ENCODE measurements around the gene ST3GAL2.
"Not testable (repeated sequence)": the region's sequence is repeated elsewhere in the genome, so short reads cannot be mapped to it uniquely, and the experiment has no call there.

ST3GAL2 gene

DNA sequence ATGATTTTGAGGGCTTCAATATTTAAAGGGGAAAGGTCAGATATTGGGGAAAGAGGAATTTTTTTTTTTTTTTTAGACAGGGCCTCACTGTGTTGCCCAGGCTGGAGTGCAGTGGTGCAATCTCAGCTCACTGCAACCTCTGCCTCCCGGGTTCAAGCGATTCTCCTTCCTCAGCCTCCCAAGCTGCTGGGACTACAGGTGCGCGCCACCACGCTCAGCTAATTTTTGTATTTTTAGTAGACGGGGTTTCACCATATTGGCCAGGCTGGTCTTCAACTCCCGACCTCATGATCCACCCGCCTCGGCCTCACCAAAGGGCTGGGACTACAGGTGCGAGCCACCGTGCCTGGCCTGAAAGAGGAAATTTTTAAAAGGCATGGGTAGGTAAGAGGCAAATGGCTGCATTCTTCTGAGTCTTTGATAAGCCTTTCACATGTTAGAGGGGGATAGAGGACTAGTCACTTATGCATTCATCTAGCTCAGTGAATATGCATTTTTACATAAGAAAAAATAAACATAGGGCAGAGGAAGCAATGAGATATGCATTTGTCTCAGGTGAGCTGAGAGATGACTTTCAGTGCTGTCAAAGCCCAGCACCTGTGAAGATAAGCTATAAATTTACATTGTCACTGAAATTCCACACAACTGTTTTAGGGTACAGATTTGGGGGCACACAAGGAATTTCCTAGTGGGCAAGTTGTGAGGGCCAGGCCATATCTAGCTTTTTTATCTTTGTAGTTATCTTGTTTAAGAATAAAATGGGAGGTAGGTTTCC lies 14.4 kb upstream of the ST3GAL2 start:
- H3K27ac ChIP-seq, result no peak overlapping the region
- ChIA-PET CTCF (no interaction called here), POLR2A (ENCODE audit: low non-redundant PET) (interaction anchor here (0.6 to 1.0 kb wide), 3 partner anchors 14 to 17 kb away, joined by 4 to 7 read pairs (median 5); partner anchors contain the start of gene ST3GAL2)
- no peak for DNase-seq (ENCODE audit: low spot score)
- no peak for TF ChIP-seq CTCF (conservative IDR thresholded peaks at IDR 0.05; ENCODE audit: low read depth)

DNA sequence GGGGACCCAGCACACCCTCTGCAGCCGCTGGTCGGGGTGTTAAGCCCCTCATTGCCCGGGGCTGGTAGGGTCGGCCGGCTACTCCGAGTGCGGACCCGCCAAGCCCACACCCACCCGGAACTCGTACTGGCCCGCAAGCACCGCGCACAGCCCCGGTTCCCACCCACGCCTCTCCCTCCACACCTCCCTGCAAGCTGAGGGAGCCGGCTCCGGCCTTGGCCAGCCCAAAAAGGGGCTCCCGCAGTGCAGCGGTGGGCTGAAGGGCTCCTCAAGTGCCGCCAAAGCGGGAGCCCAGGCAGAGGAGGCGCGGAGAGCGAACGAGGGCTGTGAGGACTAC lies 12.1 kb upstream of the ST3GAL2 start:
- CTCF ChIA-PET; POLR2A ChIA-PET (ENCODE audit: low non-redundant PET); DNase-seq (ENCODE audit: low spot score); H3K27ac ChIP-seq: not testable (repeated sequence)

- CTCF ChIA-PET; H3K27ac ChIP-seq; DNase-seq (ENCODE audit: low spot score); POLR2A ChIA-PET (ENCODE audit: low non-redundant PET): not testable (repeated sequence)
These were observed 11.5 kb upstream of the ST3GAL2 start for GRCh38 chr16:70450142-70451003.

- ChIA-PET CTCF (no interaction called here), POLR2A (ENCODE audit: low non-redundant PET) (no interaction called here)
- DNase-seq (ENCODE audit: low spot score), result no peak
- no peak overlapping the region for H3K27ac ChIP-seq
- TF ChIP-seq CTCF (conservative IDR thresholded peaks at IDR 0.05; ENCODE audit: low read depth), result no peak
These were observed 9.2 kb upstream of the ST3GAL2 start for GRCh38 chr16:70448075-70448474.

DNA sequence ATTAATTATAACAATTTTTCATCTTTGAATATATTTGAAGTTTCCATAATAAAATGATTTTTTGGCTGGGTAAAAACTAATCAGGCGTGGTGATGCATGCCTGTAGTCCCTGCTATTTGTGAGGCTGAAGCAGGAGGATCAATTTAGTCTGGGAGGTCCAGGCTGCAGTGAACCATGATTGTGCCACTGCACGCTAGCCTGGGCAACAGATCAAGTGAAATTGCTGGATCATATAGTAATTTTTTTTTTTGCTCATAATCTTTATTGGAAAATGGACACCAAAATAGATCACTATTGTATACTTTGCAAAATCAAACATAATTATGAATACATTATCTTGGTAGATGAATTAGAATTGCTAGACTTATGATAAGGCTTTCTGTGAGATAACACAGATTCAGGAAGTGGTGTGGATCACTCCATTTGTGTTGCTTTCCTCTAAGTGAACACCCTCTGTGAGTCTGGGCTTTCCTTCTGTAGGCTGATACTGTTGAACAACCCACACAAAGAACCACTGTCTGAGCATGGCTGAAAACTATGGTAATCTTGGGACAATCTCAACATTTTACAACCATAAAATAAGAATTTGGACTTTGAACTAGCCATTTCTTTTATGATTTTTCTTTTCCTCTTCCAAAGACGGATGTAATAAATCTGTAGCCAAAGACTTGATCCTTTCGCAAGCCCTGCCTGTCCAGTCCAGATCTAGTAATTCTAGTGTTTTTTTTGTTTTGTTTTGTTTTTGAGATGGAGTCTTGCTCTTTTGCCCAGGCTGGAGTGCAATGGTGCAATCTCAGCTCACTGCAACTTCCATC lies 5.6 kb upstream of the ST3GAL2 start:
- ChIA-PET CTCF (interaction anchor here (0.6 kb wide), 1 partner anchor 67 kb away, joined by 7 read pairs; no protein-coding TSS in a partner anchor), POLR2A (ENCODE audit: low non-redundant PET) (no interaction called here)
- no peak for DNase-seq (ENCODE audit: low spot score)
- TF ChIP-seq CTCF (conservative IDR thresholded peaks at IDR 0.05; ENCODE audit: low read depth), result no peak
- no peak overlapping the region for H3K27ac ChIP-seq

- no peak for DNase-seq (ENCODE audit: low spot score)
- POLR2A ChIA-PET (ENCODE audit: low non-redundant PET), result interaction anchor here (0.6 kb wide), 1 partner anchor 32 kb away, joined by 3 read pairs; no protein-coding TSS in a partner anchor
- no peak overlapping the region for H3K27ac ChIP-seq
- CTCF ChIA-PET, result no interaction called here
- TF ChIP-seq CTCF (conservative IDR thresholded peaks at IDR 0.05; ENCODE audit: low read depth), result no peak
These were observed 3.4 kb upstream of the ST3GAL2 start for GRCh38 chr16:70442344-70442743.

DNA sequence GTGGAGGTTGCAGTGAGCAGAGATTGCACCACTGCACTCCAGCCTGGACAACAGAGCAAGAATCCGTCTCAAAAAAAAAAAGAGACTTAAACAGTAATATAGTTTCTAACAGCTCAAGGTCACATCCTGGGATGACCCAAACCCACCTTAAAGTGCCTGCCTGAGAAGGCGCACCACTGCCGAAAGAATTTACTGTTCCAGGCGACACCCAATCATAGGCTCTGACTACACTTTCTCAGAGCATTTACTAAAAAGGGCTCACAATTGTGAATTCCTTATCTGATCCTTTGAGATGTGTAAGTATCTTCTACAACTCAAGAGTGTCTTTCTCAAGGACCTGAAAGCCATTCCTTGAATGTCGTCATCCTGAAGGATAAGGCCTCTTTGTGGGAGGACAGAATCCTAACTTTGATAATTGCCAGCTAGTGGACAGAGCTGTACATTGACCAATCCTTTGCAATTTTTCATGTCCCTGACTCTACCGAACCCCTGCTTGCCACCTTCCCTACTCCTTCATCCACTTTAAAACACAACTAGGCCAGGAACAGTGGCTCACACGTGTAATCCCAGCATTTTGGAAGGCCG lies 2.6 kb upstream of the ST3GAL2 start:
- no peak overlapping the region for H3K27ac ChIP-seq
- ChIA-PET CTCF (interaction anchor here (1.4 kb wide), 1 partner anchor 30 kb away, joined by 3 read pairs; no protein-coding TSS in a partner anchor), POLR2A (ENCODE audit: low non-redundant PET) (no interaction called here)
- no peak for DNase-seq (ENCODE audit: low spot score)
- TF ChIP-seq CTCF (conservative IDR thresholded peaks at IDR 0.05; ENCODE audit: low read depth), result no peak

All from RWPE1 (cell line).